LHCN-M2 (cell line): ENCODE measurements around the gene ACKR2. TPM values are rescaled to one million over a fixed set of nuclear protein-coding genes. Genes with fewer than 3 reads are reported as not detected.

Source experiments
- DNase-seq: peaks from one replicate; pipeline ENCODE4 v3.0.0-alpha.2; 2012; ENCODE audit warnings: low read depth
- polyA plus RNA-seq: library from polyadenylated mRNA; unstranded; fragments of >200 nt; gene quantifications from one replicate; pipeline ENCODE4 v1.2.1, GENCODE V29; 2012; ENCODE audit warnings: missing spikeins
- total RNA-seq: library from RNA; depleted of rRNA; stranded (reverse); fragments of >200 nt; gene quantifications from 2 replicates; pipeline ENCODE4 v1.2.3, GENCODE V29; 2014; rRNA removed

ACKR2 gene
- 0.11 TPM in 1 of 2 replicates, not detected in the other for total RNA-seq
- 0.34 TPM for polyA plus RNA-seq

DNA sequence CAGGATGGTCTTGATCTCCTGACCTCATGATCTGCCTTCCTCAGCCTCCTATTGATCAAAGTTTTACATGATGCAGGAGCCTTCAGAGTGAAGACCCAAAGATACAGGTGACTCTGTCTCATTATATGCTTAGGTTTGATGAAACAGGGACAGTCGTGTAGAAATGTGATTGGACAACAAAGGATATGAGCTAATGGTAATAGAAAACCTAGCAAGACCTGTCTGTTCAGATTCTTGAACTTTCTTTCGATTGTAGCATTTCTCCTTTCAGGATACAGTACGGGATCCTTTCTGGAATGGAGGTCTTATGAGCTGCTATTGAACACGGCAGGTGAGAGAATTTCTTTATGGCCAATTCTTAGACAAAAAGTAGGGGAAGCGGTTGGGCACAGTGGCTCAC, at the start of gene ACKR2:
Gene ACKR2 (plus strand): TSS at position 244 of the 400 bp plus-strand sequence. CDS start 55,058 bp downstream, outside the sequence.
- DNase-seq: no peak

GRCh38 chr3:42762046-42762724, 47.1 kb upstream of the ACKR2 start:
- no peak for DNase-seq

DNA sequence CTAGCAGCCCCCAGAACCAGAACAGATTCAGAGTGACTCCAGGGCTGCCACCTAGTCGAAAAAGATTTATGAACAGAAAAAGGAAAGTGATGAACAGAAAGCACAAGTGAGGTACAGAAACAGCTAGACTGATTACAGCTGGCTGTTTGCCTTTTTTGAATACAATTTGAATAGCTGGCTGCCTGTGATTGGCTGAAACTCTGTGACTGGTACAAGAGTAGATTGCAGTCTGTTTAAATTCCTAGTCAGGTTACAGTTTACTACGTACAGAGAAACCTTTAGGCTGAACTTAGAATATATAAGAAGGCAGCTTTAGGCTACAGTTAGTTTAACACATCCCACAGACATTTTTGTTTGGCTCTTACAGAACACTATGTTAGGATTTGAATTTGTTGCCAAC, 46.2 kb upstream of the ACKR2 start:
- DNase-seq: peak; percentile 31

- DNase-seq: no peak
Observed at GRCh38 chr3:42764115-42764514, 45.1 kb upstream of the ACKR2 start.

- no peak for DNase-seq
Observed at GRCh38 chr3:42764561-42765295, 44.5 kb upstream of the ACKR2 start.

GRCh38 chr3:42769477-42770131, 39.6 kb upstream of the ACKR2 start:
- no peak for DNase-seq

DNA sequence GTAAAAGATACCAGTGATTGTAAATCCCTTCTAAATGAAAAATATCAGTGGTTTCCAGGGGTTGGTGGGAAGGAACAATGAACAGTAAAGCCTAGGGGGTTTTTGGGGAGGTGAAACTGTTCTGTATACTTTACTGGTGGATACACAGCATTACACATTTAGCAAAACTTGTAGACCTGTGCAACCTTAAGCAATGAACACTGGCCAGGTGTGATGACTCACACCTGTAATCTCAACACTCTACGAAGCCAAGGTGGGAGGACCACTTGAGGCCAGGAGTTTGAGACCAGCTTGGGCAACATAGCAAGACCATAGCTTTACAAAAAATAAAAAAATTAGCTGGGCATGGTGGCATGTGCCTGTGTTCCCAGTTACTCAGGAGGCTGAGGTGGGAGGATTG, 38.0 kb upstream of the ACKR2 start:
- DNase-seq: no peak

GRCh38 chr3:42772670-42773408, 36.4 kb upstream of the ACKR2 start, which contains the start of gene CCDC13:
Gene CCDC13 (minus strand): TSS chr3:42773253. CDS start chr3:42758345, 14,908 bp downstream.
- peak; percentile 89 for DNase-seq

GRCh38 chr3:42773409-42773751, 35.9 kb upstream of the ACKR2 start:
- DNase-seq: no peak

DNA sequence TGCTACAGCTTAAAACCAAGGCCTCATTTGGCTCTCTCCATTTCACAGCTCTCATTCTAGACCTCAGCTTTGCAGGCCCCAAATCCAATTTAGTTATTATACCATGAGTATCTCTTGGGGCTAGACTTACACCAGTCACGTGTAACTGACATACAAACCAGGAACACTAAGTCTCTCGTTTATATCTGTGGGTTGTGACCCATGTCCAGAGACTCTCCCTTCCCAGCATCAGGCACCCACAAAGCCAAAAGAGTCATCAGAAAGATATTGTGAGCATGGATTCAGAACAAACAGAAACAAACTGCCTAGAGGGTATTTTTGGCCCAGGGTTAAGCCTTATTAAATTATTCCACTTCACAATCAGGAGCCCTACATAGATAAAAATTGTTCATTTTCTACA, 30.6 kb upstream of the ACKR2 start:
- DNase-seq: peak; percentile 92

GRCh38 chr3:42780398-42780797, 28.8 kb upstream of the ACKR2 start:
- DNase-seq: no peak

DNA sequence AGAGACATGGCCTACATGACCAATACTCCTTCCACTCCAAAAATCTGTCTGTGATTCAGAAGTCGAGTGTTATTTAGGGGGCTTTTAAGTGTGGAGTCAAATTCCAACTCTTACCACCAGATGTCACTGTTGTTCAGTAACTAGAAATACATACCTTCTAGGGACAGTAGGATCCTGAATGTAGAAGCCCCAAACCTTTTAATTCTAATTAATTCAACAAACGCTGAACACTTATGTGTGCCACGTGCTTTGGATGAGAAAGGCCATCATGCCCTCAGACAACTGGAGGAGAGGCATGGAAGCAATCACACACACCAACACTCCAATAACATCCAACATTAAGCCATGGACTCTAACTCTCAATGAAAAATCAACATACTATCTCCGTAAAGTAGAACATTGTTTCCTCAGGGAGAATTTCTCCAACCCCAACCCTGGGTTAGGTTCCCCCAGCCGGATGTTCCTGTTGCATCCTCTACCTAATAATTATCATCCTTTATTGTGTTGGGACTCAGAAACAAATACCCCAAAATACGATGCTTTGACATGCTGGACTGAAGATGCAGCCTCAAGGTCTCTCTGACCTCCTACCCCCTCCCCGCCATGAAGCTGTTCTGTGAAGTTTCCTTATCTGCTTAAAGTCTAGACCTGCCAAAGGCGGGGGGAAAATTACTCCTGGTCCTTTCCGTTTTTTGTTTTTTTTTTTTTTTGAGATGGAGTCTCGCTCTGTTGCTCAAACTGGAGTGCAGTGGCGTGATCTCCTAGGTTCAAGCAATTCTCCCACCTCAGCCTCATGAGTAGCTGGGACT, 28.1 kb upstream of the ACKR2 start:
- peak; percentile 77 for DNase-seq

DNA sequence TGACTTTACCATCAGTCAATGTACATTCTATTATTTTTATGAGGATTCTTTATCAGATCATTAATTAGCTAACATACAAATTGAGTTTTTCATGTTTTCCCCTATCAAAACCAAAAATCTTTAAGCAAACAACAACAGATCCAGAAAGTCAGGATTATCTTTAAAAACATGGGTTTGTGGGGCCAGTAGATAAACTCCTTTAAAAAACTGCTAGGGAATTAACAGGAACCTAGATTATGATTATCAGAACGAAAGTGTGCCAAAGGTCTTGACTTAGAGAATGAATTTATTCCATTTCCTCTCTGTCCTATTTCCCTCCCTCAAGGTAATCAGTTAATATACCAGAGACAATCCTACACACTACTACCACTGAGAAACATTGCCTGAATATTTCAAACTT, 23.0 kb upstream of the ACKR2 start:
- no peak for DNase-seq

DNA sequence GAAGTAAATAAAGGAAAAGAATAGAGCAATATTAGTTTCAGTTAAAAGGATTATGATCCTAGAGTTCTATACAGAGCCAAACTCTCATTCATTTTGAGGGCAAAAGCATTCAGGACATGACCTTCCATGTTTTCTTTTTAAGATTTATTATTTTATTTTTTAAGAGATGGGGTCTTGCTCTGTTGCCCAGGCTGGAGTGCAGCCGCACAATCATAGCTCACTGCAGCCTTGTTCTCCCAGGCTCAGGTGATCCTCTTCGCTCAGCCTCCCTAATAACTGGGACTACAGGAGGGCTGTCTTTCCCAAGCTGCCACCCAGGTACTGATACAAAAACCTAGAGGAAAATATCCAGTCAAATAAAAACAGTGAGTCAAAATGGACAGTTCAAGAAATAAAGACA, 22.6 kb upstream of the ACKR2 start:
- DNase-seq: no peak

- no peak for DNase-seq
Observed at GRCh38 chr3:42790714-42791229, 18.5 kb upstream of the ACKR2 start.

GRCh38 chr3:42795621-42796181, 13.5 kb upstream of the ACKR2 start:
- DNase-seq: no peak

DNA sequence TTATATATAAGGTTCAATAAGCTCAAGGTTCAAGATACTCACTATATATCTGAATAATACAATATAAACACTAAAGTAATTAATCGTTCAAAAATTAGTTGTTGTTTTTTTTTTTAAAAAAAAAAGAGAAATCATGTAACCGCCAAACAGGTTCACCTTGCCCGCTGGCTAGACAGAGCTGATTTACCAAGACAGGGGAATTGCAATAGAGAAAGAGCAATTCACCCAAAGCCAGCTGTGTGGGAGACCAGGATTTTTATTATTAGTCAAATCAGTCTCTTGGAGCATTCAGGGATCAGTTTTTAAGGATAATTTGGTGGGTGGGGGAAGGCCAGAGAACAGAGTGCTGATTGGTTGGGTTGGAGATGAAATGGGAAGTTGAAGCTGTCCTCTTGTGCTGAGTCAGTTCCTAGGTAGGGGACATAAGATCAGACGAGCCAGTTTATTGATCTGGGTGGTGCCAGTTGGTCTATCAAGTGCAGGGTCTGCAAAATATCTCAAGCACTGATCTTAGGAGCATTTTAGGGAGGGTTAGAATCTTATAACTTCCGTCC, 12.8 kb upstream of the ACKR2 start:
- DNase-seq: no peak

GRCh38 chr3:42799376-42799775, 9.9 kb upstream of the ACKR2 start:
- peak; percentile 24 for DNase-seq

DNA sequence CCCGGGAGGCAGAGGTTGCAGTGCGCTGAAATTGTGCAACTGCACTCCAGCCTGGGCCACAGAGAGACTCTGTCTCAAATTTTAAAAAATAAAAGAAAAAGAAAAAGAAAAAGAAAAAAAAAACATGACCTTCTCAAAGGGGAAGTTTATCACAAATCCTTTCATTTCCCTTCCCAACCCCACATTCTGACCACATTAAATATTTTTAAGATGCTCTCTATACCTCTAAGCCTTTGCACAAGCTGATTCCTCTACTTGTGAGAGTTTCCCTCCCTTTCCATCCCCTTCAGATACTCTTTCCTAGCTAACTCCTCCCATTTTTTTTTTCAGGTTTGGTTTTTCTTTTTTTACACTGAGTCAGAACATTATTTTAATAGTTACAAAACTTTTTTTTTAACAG, 9.0 kb upstream of the ACKR2 start:
- no peak for DNase-seq

GRCh38 chr3:42801048-42801620, 8.1 kb upstream of the ACKR2 start:
- DNase-seq: no peak
